Subcutaneous abdominal adipose tissue (tissue), 5 donors: ENCODE results near the gene ZEB1.
"Not testable (repeated sequence)": the region's sequence is repeated elsewhere in the genome, so short reads cannot be mapped to it uniquely, and the experiment has no call there.

Experiments
- H3K27ac ChIP-seq: one replicate; pipeline ENCODE4 v1.7.0; 2013; ENCODE audit warnings: low read depth, mild to moderate bottlenecking, inconsistent platforms, low read length, moderate library complexity
- H3K27me3 ChIP-seq, 5 donors: one replicate each; pipeline ENCODE4 v1.7.0; 2013; ENCODE audit warnings: low read length in 5 of 5, inconsistent platforms in 1 of 5; ENCODE audit not compliant: control insufficient read depth in 5 of 5, insufficient read depth in 4 of 5
- H3K36me3 ChIP-seq, 5 donors: one replicate each; pipeline ENCODE4 v1.7.0; 2013; ENCODE audit warnings: low read length in 5 of 5; ENCODE audit not compliant: control insufficient read depth in 5 of 5, insufficient read depth in 5 of 5
- H3K4me1 ChIP-seq, 5 donors: one replicate each; pipeline ENCODE4 v1.7.0; 2013; ENCODE audit warnings: low read length in 5 of 5, mild to moderate bottlenecking in 3 of 5, moderate library complexity in 1 of 5; ENCODE audit not compliant: control insufficient read depth in 5 of 5, insufficient read depth in 5 of 5
- H3K4me3 ChIP-seq, 5 donors: one replicate each; pipeline ENCODE4 v1.7.0; 2013; ENCODE audit warnings: low read length in 5 of 5, low read depth in 1 of 5
- H3K9ac ChIP-seq, 5 donors: one replicate each; pipeline ENCODE4 v1.7.0; 2013; ENCODE audit warnings: low read length in 5 of 5, mild to moderate bottlenecking in 4 of 5, moderate library complexity in 3 of 5
- H3K9me3 ChIP-seq, 5 donors: one replicate each; pipeline ENCODE4 v1.7.0; 2013; ENCODE audit warnings: low read length in 5 of 5; ENCODE audit not compliant: control insufficient read depth in 5 of 5
- donor health status: healthy.
- donor health status: healthy.
- donor health status: healthy.
- donor health status: healthy.
- donor health status: healthy.

ZEB1 gene

DNA sequence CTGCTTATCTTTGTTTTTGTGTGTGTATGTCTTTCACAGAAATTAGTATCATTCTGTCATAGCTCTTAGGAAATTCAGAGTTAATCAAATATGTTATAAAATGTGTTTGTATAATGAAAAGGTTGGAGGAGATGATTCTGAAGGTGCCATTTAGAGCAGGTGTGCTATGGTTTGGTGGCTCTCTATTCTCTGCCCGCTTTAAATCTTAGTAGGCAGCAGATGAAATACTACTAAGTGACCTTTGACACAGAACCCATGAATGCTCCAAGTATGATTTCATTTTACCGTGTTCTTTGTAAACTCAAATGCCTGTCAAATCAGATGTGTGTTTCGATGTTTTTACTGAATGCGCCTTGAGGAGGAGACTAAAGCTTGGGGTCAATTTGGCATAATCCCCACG lies 24.5 kb downstream of the ZEB1 start:
- peak overlapping the region in 2 of 5 donors; percentile 35 to 37 for H3K4me3 ChIP-seq
- H3K27ac ChIP-seq = no peak overlapping the region
- peaks cover 0 to 33% (median 11%) of the 10 kb centered on the region in 5 donors for H3K4me1 ChIP-seq

DNA sequence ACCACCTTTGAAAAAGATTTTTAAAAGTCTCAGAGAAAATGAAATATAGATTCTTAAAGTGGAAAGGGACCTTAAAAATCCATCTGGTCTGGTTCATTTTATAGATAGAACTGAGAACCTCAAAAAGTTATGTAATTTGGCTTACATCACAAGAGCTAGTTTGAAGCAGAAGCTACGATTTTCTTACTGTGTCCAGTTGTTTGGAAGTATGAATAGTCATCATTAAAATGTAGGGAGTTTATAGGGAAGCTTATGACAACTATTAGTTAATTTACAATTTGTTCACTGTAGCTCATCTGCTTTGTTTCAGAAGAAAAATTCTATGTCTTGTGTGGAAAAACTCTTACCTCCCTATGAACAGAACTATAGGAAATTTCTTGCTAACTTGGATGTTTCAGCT lies 26.9 kb downstream of the ZEB1 start:
- no peak overlapping the region for H3K4me3 ChIP-seq
- peak overlapping the region; percentile 60 for H3K27ac ChIP-seq
- peaks cover 0 to 42% (median 15%) of the 10 kb centered on the region in 5 donors for H3K4me1 ChIP-seq
- no peaks in the 10 kb centered on the region for H3K9me3 ChIP-seq
- peak overlapping the region in 2 of 5 donors; percentile 24 to 25 for H3K9ac ChIP-seq
- H3K27me3 ChIP-seq = no peaks in the 10 kb centered on the region
- no peaks in the 10 kb centered on the region for H3K36me3 ChIP-seq

More for the DNA sequence above, 24.5 kb downstream of the ZEB1 start:
- H3K36me3 ChIP-seq = peaks cover 0 to 2% (median 0%) of the 10 kb centered on the region in 5 donors
- peak overlapping the region in 3 of 5 donors; percentile 22 to 78 (median 64) for H3K9ac ChIP-seq
- H3K9me3 ChIP-seq = no peaks in the 10 kb centered on the region
- no peaks in the 10 kb centered on the region for H3K27me3 ChIP-seq

DNA sequence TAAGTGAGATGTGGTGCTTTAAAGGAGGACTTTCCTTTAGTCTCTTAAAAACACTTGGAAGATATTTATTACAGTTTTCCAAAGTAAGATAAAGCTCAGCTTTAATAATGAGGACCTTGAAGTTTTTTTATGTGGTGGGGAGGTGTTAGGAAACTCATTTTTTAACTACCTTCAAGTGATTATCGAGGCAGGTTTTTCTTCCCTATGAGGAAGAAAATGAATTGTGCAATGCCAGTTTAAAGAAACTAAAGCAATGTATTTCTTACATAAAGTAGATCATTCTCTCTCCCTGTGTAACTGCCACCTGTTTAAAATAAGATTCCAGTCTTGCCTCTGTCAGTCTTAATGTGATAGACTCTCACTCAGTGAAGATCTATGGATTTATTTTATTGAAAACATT lies 27.9 kb downstream of the ZEB1 start:
- no peak overlapping the region for H3K9ac ChIP-seq
- no peaks in the 10 kb centered on the region for H3K27me3 ChIP-seq
- H3K36me3 ChIP-seq = no peaks in the 10 kb centered on the region
- peaks cover 0 to 45% (median 17%) of the 10 kb centered on the region in 5 donors for H3K4me1 ChIP-seq
- no peak overlapping the region for H3K4me3 ChIP-seq
- H3K9me3 ChIP-seq = no peaks in the 10 kb centered on the region
- no peak overlapping the region for H3K27ac ChIP-seq

GRCh38 chr10:31347705-31348104 lies 28.7 kb downstream of the ZEB1 start:
- Histone ChIP-seq H3K27ac (peak overlapping the region; percentile 41), H3K4me1 (peaks cover 0 to 42% (median 17%) of the 10 kb centered on the region in 5 donors)

DNA sequence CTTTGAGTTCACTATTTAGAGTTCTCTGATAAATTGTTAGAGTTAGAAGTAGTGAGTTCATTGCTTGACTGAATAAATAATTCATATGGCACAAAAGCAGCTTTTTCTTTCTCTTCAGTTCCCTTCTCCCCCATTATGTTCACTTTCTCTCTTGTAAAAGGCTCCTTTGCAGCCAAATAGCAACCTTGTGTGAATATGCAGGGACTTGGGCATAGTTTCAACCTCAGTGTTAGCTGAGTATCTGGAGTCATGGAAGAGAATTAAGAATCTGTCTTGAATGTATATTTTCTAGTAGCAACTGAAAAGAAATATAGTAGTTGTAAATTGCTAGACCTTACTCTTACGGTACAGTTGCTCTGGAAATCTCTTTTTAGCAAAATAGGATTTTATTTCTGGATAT lies 31.9 kb downstream of the ZEB1 start:
- H3K27ac ChIP-seq = no peak overlapping the region
- peaks cover 0 to 5% (median 2%) of the 10 kb centered on the region in 5 donors for H3K9me3 ChIP-seq
- H3K9ac ChIP-seq = no peak overlapping the region
- H3K36me3 ChIP-seq = no peaks in the 10 kb centered on the region
- no peak overlapping the region for H3K4me3 ChIP-seq
- H3K4me1 ChIP-seq = peaks cover 0 to 39% (median 21%) of the 10 kb centered on the region in 5 donors
- no peaks in the 10 kb centered on the region for H3K27me3 ChIP-seq

More at GRCh38 chr10:31347705-31348104, 28.7 kb downstream of the ZEB1 start:
- H3K36me3 ChIP-seq = no peaks in the 10 kb centered on the region
- H3K4me3 ChIP-seq = no peak overlapping the region
- H3K27me3 ChIP-seq = no peaks in the 10 kb centered on the region
- no peak overlapping the region for H3K9ac ChIP-seq
- peaks cover 0 to 5% (median 1%) of the 10 kb centered on the region in 5 donors for H3K9me3 ChIP-seq

DNA sequence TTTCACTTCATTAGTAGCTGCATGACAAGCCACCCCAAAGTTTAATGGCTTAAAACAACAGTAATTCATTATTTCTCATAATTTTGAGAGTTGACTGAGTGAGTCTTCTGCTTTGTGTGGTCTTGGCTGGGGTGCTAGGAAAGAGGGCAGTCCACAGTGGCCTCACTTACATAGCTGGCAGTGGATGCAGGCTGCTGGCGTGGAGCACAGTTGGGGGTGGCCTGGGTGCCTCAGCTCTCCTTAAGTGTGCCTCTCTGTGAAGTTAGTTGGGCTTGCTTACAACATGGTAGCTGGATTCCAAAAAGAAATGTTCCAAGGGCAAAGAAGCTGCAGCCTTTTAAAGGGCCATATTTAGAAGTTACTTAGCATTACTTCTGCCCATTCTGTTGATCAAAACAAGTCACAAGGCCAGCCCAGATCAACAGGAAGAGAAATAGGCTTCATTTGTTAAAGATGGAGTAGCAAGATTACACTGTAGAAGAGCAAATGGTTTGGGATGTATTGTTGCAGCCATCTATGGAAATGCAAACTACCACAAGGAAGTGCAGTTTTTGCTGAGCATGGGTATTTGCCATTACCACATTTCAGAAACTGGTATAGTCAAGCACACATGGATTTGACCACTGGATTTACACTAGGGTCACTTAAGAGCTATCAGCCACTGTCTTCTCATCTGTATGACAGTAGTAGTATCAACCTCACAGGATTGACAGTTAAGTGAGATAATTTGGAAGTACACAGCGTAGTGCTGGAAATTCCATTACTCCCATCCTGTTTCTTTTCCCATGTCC lies 33.6 kb downstream of the ZEB1 start:
- Histone ChIP-seq H3K4me1 (peaks cover 0 to 34% (median 21%) of the 10 kb centered on the region in 5 donors), H3K27ac (no peak overlapping the region), H3K4me3 (no peak overlapping the region)

GRCh38 chr10:31353574-31353973 lies 34.6 kb downstream of the ZEB1 start:
- peaks cover 0 to 5% (median 2%) of the 10 kb centered on the region in 5 donors for H3K9me3 ChIP-seq
- no peak overlapping the region for H3K4me3 ChIP-seq
- H3K27ac ChIP-seq = no peak overlapping the region
- peaks cover 0 to 43% (median 24%) of the 10 kb centered on the region in 5 donors for H3K4me1 ChIP-seq
- no peaks in the 10 kb centered on the region for H3K27me3 ChIP-seq
- peak overlapping the region in 1 of 5 donors; percentile 40 for H3K9ac ChIP-seq
- no peaks in the 10 kb centered on the region for H3K36me3 ChIP-seq

More for the DNA sequence above, 33.6 kb downstream of the ZEB1 start:
- no peaks in the 10 kb centered on the region for H3K27me3 ChIP-seq
- H3K9ac ChIP-seq = no peak overlapping the region
- no peaks in the 10 kb centered on the region for H3K36me3 ChIP-seq
- H3K9me3 ChIP-seq = peaks cover 0 to 5% (median 2%) of the 10 kb centered on the region in 5 donors

DNA sequence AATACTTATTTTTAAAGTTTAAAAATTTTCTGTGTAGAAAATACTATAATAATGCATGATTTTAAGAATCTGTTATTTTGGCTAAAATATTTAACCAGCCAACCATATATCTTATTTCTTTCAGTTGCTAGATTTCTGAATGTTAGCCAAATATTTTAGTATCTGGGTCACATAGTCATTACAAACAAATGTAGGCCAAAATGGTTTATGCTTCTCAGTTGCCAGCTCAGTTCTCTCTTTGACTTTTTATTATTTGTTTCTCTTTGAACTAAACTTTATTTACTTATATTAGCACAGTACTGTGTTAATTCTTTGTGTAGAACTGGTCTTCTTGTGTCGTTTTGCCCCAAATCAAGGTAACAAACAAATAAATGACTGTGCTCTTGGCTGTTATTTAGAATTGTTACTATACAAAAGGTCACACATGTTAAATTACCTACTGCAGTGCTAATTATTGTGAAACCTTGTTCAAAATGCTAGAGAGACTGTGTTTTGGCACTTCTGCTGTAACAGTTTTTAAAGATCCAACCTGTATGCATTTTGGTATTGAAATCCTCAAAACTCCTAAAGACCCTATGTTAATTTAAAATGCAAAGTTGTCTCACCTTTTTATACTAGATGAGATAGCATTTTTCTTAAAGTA lies 39.8 kb downstream of the ZEB1 start:
- H3K27me3 ChIP-seq = no peaks in the 10 kb centered on the region
- H3K4me1 ChIP-seq = peaks cover 0 to 47% (median 37%) of the 10 kb centered on the region in 5 donors
- peak overlapping the region; percentile 49 for H3K27ac ChIP-seq
- H3K36me3 ChIP-seq = peaks cover 0 to 9% (median 0%) of the 10 kb centered on the region in 5 donors
- no peaks in the 10 kb centered on the region for H3K9me3 ChIP-seq
- H3K9ac ChIP-seq = peak overlapping the region in 3 of 5 donors; percentile 4 to 59 (median 42)
- no peak overlapping the region for H3K4me3 ChIP-seq

- Histone ChIP-seq H3K4me1 (peaks cover 0 to 38% (median 31%) of the 10 kb centered on the region in 5 donors), H3K4me3 (no peak overlapping the region), H3K9me3 (no peaks in the 10 kb centered on the region), H3K9ac (no peak overlapping the region), H3K27ac (peak overlapping the region; percentile 10), H3K27me3 (no peaks in the 10 kb centered on the region), H3K36me3 (peaks cover 0 to 9% (median 0%) of the 10 kb centered on the region in 5 donors)
Observed at GRCh38 chr10:31359979-31360378, 41.0 kb downstream of the ZEB1 start.

GRCh38 chr10:31361475-31361874 lies 42.5 kb downstream of the ZEB1 start:
- H3K4me1 ChIP-seq = peaks cover 0 to 29% (median 23%) of the 10 kb centered on the region in 5 donors
- not testable (repeated sequence) for H3K9ac ChIP-seq, H3K27ac ChIP-seq, H3K27me3 ChIP-seq, H3K4me3 ChIP-seq, H3K36me3 ChIP-seq, H3K9me3 ChIP-seq
